Nephron progenitor cell (in vitro differentiated cells): ENCODE measurements around the gene LAMB2.

Source experiments
- DNase-seq: peaks from one replicate; pipeline ENCODE4 v3.0.0; 2021
- H3K27ac Mint-ChIP-seq: 2 replicates; pipeline ENCODE4 v1.8.0; 2021; ENCODE audit warnings: mild to moderate bottlenecking, moderate library complexity, mixed read lengths
- H3K27me3 Mint-ChIP-seq: 2 replicates; pipeline ENCODE4 v1.8.0; 2021; ENCODE audit warnings: mild to moderate bottlenecking, low read depth, mixed read lengths; ENCODE audit not compliant: poor library complexity
- H3K36me3 Mint-ChIP-seq: 2 replicates; pipeline ENCODE4 v1.8.0; 2021; ENCODE audit warnings: low read depth, mixed read lengths
- H3K4me1 Mint-ChIP-seq: 2 replicates; pipeline ENCODE4 v1.8.0; 2021; ENCODE audit warnings: mixed read lengths
- H3K4me3 Mint-ChIP-seq: 2 replicates; pipeline ENCODE4 v1.8.0; 2021; ENCODE audit warnings: mild to moderate bottlenecking, moderate library complexity, mixed read lengths
- H3K9me3 Mint-ChIP-seq: 2 replicates; pipeline ENCODE4 v1.8.0; 2021; ENCODE audit warnings: mild to moderate bottlenecking, moderate library complexity, mixed read lengths
- TF ChIP-seq, protein P1 (sequence below): fragments of 200-600 bp; sonication (generic); IDR thresholded peaks from 2 replicates; pipeline ENCODE4 v1.5.0; 2021; ENCODE audit warnings: antibody characterized with exemption

The LAMB2 gene

DNA sequence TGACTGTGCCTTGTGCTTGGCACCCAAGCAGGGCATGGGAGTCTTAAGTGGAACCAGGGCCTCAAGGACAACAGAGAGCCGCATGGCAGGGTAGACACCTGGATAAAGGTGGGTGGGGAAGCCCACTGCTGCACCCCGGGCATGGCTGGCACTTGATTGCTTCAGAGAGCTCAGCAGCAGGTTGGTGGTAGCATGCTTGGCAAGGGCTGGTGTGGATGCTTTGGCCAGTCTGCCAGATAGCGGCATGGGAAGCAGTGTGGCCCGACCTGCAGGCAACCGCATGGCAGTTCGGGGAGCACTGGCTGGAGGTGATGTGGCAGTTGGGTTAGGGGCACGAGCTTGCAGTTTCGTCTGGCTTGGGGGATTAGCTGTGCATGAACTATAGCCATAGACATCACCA, 30.8 kb upstream of the LAMB2 start:
- H3K27me3 Mint-ChIP-seq: peaks cover 8% of the 10 kb centered on the region
- peak overlapping the region; percentile 20 for H3K4me3 Mint-ChIP-seq
- no peaks in the 10 kb centered on the region for H3K9me3 Mint-ChIP-seq
- no peak overlapping the region for H3K27ac Mint-ChIP-seq
- TF ChIP-seq, protein P1, sequence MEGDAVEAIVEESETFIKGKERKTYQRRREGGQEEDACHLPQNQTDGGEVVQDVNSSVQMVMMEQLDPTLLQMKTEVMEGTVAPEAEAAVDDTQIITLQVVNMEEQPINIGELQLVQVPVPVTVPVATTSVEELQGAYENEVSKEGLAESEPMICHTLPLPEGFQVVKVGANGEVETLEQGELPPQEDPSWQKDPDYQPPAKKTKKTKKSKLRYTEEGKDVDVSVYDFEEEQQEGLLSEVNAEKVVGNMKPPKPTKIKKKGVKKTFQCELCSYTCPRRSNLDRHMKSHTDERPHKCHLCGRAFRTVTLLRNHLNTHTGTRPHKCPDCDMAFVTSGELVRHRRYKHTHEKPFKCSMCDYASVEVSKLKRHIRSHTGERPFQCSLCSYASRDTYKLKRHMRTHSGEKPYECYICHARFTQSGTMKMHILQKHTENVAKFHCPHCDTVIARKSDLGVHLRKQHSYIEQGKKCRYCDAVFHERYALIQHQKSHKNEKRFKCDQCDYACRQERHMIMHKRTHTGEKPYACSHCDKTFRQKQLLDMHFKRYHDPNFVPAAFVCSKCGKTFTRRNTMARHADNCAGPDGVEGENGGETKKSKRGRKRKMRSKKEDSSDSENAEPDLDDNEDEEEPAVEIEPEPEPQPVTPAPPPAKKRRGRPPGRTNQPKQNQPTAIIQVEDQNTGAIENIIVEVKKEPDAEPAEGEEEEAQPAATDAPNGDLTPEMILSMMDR: no peak
- peaks cover 18% of the 10 kb centered on the region for H3K4me1 Mint-ChIP-seq
- DNase-seq: no peak
- peaks cover 20% of the 10 kb centered on the region for H3K36me3 Mint-ChIP-seq

DNA sequence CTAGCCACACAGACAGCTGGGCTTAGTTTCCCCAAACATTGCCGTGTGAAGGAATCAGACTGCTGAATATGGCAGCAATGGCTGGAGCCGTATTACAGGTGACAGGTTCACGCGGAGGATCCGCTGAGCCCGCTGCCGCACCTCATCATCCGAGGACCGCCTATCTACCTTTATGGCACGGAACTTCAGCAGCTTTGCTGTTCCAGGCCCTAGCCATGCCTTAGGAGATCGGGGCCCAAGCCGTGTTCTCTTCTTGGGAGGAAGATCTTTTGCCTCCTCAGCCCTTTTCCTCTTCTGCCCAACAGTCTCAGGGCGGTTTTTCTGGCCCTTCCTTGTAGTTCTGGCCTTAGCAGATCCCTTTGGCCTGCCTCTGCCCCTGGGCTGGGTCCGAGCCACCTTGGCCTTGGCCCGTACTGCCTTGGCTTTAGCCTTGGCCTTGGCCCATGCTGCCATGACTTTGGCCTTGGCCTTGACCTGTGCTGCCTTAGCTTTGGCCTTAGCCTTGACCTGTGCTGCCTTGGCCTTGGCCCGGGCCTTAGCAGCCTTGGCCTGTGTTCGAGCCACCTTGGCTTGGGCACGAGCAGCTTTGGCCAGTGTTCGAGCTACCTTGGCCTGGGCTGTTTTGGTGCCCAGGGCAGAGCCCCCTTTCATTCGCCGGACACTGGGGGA, 30.0 kb upstream of the LAMB2 start:
- Mint-ChIP-seq H3K4me3 (no peak overlapping the region), H3K36me3 (peaks cover 20% of the 10 kb centered on the region), H3K27me3 (peaks cover 4% of the 10 kb centered on the region), H3K27ac (no peak overlapping the region), H3K4me1 (peaks cover 24% of the 10 kb centered on the region), H3K9me3 (no peaks in the 10 kb centered on the region)
- TF ChIP-seq, protein P1: no peak
- no peak for DNase-seq

DNA sequence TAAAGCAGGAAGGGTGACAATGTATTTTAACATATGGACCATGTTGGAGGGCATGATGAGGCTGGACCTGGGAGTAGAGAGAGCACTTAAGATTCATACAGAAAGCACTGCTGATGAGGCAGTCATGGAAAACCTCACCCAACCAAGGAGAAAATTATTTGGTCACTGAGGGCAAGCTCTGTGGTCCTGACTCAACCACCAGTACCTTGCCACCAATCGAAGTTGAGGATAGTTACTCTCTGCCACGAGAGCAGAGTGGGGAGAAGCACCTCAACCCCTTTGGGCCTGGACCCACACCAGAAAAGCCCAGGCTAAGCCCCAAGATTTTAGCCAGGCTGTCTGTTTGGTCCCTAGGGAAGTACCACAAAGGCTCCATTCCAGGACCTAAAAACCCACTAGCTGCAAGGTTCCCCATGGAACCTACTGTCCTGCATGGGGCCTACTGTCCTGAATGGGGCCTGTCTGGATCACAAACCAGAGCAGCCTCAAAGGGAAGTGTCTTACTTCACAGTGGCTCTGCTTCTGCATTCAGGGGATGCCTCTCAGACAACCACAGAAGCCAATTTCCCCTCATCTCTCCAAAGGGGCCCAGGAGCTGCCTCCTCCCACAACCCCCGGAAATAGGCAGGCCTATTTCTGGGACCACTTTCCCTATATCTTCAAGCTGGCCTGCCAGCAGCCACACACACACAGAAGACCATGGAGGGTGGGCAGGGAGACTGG, 29.1 kb upstream of the LAMB2 start:
- H3K9me3 Mint-ChIP-seq: no peaks in the 10 kb centered on the region
- H3K4me1 Mint-ChIP-seq: peaks cover 24% of the 10 kb centered on the region
- H3K36me3 Mint-ChIP-seq: peaks cover 20% of the 10 kb centered on the region
- no peaks in the 10 kb centered on the region for H3K27me3 Mint-ChIP-seq
- TF ChIP-seq, protein P1: no peak
- no peak for DNase-seq
- H3K27ac Mint-ChIP-seq: no peak overlapping the region
- no peak overlapping the region for H3K4me3 Mint-ChIP-seq

DNA sequence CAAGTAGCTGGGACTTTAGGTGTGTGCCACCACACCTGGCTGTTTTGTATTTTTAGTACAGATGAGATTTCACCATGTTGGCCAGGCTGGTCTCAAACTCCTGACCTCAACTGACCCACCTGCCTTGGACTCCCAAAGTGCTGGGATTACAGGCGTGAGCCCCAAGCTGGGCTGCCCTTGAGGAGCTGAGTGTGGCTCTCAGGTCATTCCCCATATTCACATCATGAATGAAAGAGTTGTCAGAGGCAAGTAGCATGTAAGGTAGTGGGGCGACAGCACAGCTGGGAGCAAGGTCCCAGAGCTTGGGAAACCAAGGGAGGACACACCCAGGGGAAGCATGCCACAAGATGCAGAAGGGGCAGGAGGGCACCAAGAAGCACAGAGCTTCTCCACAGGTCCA, 28.3 kb upstream of the LAMB2 start:
- DNase-seq: no peak
- H3K4me1 Mint-ChIP-seq: peaks cover 24% of the 10 kb centered on the region
- H3K27me3 Mint-ChIP-seq: no peaks in the 10 kb centered on the region
- no peak overlapping the region for H3K4me3 Mint-ChIP-seq
- peaks cover 20% of the 10 kb centered on the region for H3K36me3 Mint-ChIP-seq
- H3K27ac Mint-ChIP-seq: no peak overlapping the region
- TF ChIP-seq, protein P1: no peak
- no peaks in the 10 kb centered on the region for H3K9me3 Mint-ChIP-seq

DNA sequence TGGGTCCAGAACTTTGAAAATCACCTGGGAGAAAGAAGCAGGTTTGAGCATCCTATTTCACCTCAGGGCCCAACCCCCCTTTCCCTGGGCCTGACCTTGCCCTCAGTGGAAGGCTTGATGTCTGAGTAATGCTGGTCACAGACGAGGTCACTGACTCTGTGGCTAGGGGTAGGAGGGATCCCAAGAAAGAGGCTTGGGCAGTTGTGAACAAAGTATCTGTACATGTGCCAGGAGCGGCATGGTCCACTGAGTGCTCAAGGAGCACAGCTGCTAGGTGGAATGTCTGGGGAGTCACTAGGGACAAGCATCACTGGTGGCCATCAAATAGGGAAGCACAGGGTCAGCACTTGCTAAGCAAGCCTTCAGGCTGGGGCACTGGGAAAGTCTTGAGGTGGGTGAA, 25.9 kb upstream of the LAMB2 start:
- H3K9me3 Mint-ChIP-seq: no peaks in the 10 kb centered on the region
- no peak overlapping the region for H3K4me3 Mint-ChIP-seq
- DNase-seq: no peak
- peak overlapping the region; percentile 87 for H3K27ac Mint-ChIP-seq
- peaks cover 10% of the 10 kb centered on the region for H3K4me1 Mint-ChIP-seq
- TF ChIP-seq, protein P1: no peak
- H3K27me3 Mint-ChIP-seq: no peaks in the 10 kb centered on the region
- H3K36me3 Mint-ChIP-seq: peaks cover 7% of the 10 kb centered on the region
